ENCODE results near the gene MICAL3. TPM values are rescaled to one million over a fixed set of nuclear protein-coding genes. Genes with fewer than 3 reads are reported as not detected.

The MICAL3 gene
- polyA plus RNA-seq, 1 of the 3 experiments (the other 2 are of a cell fraction) = 83.1 TPM

DNA sequence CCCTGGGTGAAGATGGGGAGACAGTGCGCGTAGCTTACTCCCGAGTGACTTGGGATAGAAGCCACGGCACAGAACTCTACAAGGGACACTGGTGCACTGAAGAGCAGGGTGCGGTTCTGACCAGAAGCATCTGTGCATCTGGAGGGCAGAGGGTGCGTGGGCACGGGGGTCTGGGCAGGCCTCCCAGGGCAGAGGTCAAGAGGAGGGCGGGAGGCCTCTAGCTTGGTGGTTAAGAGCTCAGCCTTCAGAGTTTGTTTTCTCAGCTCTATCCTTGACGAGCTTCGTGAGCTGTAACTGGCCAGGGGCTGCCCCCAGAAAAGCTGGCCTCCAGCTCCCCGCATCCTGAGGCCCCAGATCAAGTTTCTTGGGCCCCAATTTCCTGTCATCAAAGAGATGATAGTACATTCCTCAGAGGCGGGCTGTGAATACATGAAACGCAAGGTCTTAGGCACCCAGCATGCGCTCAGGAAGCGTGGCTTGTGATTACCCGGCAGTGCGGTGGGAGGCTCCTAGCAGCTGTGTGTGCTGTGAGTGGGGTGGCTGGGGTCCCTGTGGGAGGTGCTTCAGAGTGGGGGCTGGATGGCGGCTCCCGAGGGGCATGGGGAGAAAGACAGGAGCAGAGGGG lies 244.1 kb downstream of the MICAL3 start:
- Histone ChIP-seq H3K27ac (ENCODE audit: low read depth in 2 of 2, low read length in 1 of 2) (no peak overlapping the region), H3K4me3 (ENCODE audit: low read depth in 2 of 2, low read length in 1 of 2) (no peak overlapping the region), H3F3A (replicated peaks; ENCODE audit: insufficient read depth) (no peaks in the 10 kb centered on the region), H4K20me1 (ENCODE audit: insufficient read depth) (no peaks in the 10 kb centered on the region), H3K9me2 (no peaks in the 10 kb centered on the region), H3K4me2 (no peak overlapping the region), H3K79me2 (ENCODE audit: insufficient read depth) (no peaks in the 10 kb centered on the region), H3K27me3 (ENCODE audit: insufficient read depth) (no peaks in the 10 kb centered on the region), H3K36me3 (replicated peaks in 1 of 2; ENCODE audit: control insufficient read depth in 1 of 2, insufficient read depth in 2 of 2, low read length in 1 of 2) (no peaks in the 10 kb centered on the region), H3K4me1 (ENCODE audit: control insufficient read depth in 1 of 2, insufficient read depth in 2 of 2, low read depth in 1 of 2, low read length in 1 of 2) (peaks cover 12 to 34% of the 10 kb centered on the region in 2 experiments; a peak in 3 of 4 replicates), H2AFZ (ENCODE audit: low read depth) (no peak overlapping the region), H3K9me3 (no peaks in the 10 kb centered on the region), H3K9ac (no peak overlapping the region)
- TF ChIP-seq PBX3 (IDR thresholded peaks at IDR 0.05) = no peak
- TF ChIP-seq USF1 (IDR thresholded peaks at IDR 0.05; ENCODE audit: borderline replicate concordance, low read depth) = no peak
- TF ChIP-seq POLR2AphosphoS5 (IDR thresholded peaks at IDR 0.05; ENCODE audit: low read depth, low read length) = no peak
- no peak for TF ChIP-seq TEAD4 (IDR thresholded peaks at IDR 0.05; ENCODE audit: borderline replicate concordance, insufficient read depth)
- no peak for TF ChIP-seq NFIC (IDR thresholded peaks at IDR 0.05; ENCODE audit: borderline replicate concordance)
- no peak for TF ChIP-seq CHD2 (IDR thresholded peaks at IDR 0.05; ENCODE audit: low read length, partially characterized antibody)
- no peak for TF ChIP-seq REST (IDR thresholded peaks at IDR 0.05; ENCODE audit: low read depth, low read length)
- no peak for TF ChIP-seq NRF1 (IDR thresholded peaks at IDR 0.05; ENCODE audit: low read depth, low read length)
- TF ChIP-seq MEF2A (IDR thresholded peaks at IDR 0.05; ENCODE audit: borderline replicate concordance, low read depth) = no peak
- TF ChIP-seq, protein P1, sequence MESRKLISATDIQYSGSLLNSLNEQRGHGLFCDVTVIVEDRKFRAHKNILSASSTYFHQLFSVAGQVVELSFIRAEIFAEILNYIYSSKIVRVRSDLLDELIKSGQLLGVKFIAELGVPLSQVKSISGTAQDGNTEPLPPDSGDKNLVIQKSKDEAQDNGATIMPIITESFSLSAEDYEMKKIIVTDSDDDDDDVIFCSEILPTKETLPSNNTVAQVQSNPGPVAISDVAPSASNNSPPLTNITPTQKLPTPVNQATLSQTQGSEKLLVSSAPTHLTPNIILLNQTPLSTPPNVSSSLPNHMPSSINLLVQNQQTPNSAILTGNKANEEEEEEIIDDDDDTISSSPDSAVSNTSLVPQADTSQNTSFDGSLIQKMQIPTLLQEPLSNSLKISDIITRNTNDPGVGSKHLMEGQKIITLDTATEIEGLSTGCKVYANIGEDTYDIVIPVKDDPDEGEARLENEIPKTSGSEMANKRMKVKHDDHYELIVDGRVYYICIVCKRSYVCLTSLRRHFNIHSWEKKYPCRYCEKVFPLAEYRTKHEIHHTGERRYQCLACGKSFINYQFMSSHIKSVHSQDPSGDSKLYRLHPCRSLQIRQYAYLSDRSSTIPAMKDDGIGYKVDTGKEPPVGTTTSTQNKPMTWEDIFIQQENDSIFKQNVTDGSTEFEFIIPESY (IDR thresholded peaks at IDR 0.05; ENCODE audit: borderline replicate concordance, low read depth) = no peak
- no peak for TF ChIP-seq YY1 (IDR thresholded peaks at IDR 0.05; ENCODE audit: low read depth)
- no peak for TF ChIP-seq TAF1 (IDR thresholded peaks at IDR 0.05; ENCODE audit: borderline replicate concordance, low read depth, low read length)
- TF ChIP-seq SIN3A (IDR thresholded peaks at IDR 0.05; ENCODE audit: borderline replicate concordance, low read depth, low read length) = no peak
- no peak for TF ChIP-seq GABPA (IDR thresholded peaks at IDR 0.05; ENCODE audit: low read depth)
- no peak for TF ChIP-seq FOXM1 (IDR thresholded peaks at IDR 0.05; ENCODE audit: low read depth)
- no peak for TF ChIP-seq EZH2phosphoT487 (IDR thresholded peaks at IDR 0.05; ENCODE audit: borderline replicate concordance, low read depth)
- TF ChIP-seq CTCF (IDR thresholded peaks at IDR 0.05) = no peak
- no peak for TF ChIP-seq RFX5 (IDR thresholded peaks at IDR 0.05; ENCODE audit: low read length)
- TF ChIP-seq RXRA (IDR thresholded peaks at IDR 0.05; ENCODE audit: borderline replicate concordance, low read depth) = no peak
- WGBS (ENCODE audit: low lambda C conversion rate) = 92% methylated on average over 16 of the region's 19 CpGs
- DNase-seq = no peak
- ChIA-PET CTCF (interaction anchor here (0.8 to 1.4 kb wide), 5 partner anchors 28 to 296 kb away, joined by 3 to 7 read pairs (median 3); no protein-coding TSS in a partner anchor), POLR2A (interaction anchor here (0.6 to 1.2 kb wide), 2 partner anchors 11 to 172 kb away, joined by 3 read pairs; no protein-coding TSS in a partner anchor)
